HG02852 (cell line): ENCODE measurements around the gene NSMCE1.

Experiments used
- ATAC-seq: cut with Tn5 transposase; IDR thresholded peaks from one replicate; pipeline ENCODE4 v1.9.1; 2021; ENCODE audit warnings: mild to moderate bottlenecking, moderate library complexity; ENCODE audit not compliant: unreplicated experiment

Gene NSMCE1

GRCh38 chr16:27245276-27246172 lies 23.0 kb downstream of the NSMCE1 start:
- ATAC-seq: no peak

DNA sequence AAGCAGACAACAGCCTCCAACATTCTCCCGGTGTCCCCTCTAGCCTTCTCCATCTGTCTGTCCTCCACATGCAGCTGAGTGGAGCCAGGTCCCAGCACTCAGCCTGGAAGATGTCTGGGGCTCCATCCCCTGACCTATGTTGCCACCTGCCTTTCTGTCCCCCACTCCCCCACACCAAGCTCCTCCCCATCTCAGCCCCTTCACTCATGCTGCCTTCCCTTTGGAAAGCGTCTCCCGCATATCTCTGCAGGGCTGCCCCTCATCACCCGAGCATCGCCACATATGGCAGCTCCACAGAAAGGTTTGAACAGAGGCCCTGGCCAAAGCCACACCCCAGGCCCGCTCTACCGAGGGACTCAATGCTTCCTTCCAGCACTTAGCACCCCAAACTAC lies 24.2 kb downstream of the NSMCE1 start:
- ATAC-seq: no peak

- no peak for ATAC-seq
Observed at GRCh38 chr16:27243725-27244362, 24.7 kb downstream of the NSMCE1 start.

DNA sequence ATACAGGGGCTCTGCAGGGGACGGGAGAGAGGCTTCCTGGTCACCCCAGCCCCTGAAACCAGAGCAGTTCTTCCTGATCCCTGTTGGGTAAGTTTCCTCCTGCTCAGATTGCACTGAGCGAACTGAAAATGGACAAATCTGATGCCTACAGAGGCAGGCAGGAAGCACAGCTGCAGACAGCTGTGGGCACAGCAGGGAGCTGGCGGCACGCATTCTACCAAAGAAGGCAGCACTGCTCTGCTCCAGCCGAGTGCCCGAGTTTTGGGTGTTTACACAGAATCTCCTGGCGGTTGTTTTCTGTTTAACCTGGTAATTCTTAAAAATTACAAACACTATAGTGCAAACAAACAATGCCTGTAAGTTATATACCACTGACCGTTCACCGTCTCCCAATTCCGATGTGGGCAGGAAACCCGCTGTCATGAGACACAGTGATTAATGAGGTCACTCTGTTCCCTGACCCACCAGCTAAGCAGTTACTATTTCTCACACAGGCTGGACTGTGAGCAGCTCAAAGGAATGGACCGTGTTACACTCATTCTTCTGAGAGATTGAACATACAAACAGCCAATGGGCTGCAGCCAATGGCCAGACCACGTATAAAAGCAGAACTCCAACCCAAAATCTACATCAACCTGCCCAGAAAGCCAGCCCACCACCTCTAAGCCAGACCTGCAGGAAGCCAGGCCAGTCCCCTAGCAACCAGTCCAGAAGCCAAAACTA lies 25.5 kb downstream of the NSMCE1 start:
- ATAC-seq: no peak

DNA sequence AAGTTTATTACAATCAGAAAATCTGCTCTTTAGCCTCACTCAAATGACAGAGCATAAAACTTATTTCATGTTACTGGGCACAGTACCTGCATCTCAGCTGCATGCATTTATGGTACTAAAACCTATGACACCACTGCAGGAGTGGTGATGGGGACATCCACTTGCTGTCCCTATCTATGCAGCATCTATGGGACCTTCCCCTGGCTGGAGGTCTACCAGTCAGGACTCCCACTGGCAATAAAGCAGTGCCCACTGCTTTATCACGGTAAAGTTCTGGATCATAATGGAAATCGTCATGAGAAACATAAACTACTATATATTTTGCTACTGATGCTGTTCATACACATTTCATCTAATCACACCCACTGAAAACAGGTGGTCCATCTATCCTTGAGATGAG lies 26.2 kb downstream of the NSMCE1 start:
- ATAC-seq: no peak

DNA sequence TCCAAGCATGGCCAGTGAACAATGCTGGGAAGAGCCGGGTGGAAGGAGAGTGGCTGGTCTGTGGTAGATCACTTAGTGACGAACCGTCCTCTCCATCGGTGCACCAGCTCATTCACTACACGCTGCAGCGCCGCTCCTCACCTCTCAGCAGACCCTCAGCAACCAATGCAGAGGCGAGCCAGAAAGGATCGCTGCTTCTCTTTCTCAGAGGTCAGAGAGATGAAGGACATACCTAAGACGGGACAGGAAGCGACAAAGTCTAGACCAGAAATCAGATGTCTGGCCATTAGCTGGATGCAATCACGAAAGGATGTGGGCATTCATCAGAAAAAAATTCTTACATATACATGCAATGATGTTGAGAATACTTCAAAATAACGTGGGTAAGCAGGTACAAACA lies 26.9 kb downstream of the NSMCE1 start:
- no peak for ATAC-seq

DNA sequence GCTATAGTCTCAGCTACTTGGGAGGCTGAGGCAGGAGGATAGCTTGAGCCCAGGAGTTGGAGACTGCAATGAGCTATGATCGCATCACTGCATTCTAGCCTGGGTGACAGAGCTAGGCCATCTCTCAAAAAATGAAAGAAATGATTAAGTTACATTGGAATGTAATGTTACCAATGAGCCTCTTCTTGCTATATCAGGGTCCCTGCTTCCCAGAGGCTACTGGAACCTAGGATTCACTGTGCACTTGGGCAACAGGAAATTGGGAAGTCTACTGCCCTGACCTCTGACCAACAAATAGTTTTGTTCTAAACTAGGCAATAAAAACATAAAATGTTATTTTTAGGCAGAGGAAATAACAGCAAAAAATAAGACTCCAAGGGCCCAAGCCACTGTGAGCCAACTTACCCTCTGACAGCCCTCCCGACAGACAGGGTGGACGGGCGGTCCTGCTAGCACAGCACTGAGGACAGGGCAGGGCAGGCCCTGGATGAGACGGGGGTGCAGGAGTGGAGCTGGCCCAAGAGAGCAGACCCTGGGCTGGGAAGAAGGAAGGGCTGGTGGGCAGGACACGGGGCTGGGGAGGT lies 27.5 kb downstream of the NSMCE1 start:
- no peak for ATAC-seq

- ATAC-seq: no peak
Observed at GRCh38 chr16:27239906-27240655, 28.5 kb downstream of the NSMCE1 start.

DNA sequence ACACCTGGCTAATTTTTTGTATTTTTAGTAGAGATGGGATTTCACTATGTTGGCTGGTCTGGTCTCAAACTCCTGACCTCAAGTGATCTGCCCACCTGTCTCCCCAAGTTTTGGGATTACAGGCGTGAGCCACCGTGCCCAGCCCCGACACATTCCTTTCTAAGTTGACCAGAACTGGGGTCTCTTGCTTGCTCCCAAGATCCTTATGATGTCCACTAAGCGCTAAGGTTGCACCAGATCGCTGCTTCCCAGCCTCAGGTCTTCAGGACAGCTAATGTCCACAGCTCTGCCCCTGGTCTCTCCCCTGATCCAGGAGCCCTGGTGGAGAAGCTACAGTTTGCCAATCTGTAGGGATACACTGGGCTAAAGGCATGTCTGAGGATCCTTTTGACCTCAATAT lies 29.5 kb downstream of the NSMCE1 start:
- ATAC-seq: no peak

DNA sequence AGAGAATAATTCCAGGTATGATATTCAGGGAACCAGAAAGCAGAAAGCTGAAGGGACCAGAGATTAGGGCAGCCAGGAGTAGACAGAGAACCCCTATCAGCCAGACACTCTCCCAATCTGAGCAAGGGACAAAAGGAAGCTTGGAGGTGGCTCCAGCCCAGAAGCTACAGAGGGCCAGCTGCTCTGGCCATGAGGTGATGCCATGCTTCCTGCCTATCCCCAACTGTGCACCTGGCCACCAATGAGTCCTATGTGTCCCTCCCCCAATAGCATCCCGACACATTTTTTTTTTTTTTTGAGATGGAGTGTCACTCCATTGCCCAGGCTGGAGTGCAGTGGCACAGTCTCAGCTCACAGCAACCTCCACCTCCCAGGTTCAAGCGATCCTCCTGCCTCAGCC lies 30.0 kb downstream of the NSMCE1 start:
- ATAC-seq: no peak

GRCh38 chr16:27238016-27238587 lies 30.5 kb downstream of the NSMCE1 start:
- peak; percentile 13 for ATAC-seq

DNA sequence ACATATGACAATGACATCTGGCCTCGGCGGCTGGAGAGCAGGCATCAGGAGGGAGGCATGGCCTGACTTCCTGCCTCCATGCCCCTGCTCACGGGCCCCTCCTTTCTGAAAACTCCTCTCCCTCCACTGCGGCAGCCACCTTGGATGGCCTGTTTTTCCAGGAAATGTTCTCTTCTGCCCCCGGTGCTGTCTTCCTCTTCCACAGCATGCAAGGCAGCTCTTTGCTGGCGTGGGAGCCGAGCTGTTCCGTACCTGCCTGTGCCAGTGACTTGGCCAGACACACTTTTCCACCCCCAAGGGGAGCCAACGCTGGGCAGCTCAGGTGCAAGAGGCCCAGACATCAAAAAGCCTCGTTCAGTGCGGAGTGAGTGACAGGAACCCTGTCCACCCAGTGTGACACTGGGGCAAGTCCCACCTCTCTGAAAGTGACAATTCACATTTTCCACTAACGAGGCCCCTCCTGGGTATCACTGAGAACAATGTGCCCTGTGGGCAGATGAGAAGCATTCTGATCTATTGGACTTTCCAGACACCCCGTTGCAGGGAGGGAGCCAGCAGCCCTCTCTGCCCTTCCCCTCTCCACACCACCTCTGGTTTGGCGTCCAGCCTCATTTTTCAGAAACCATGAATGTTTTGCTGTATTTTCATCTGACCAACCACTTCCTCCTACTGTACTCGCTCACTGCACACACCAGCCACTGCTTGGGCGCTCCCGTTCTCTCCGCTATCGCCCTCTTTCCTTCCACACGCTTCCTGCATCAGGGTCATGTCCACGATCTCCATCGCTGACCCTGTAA lies 31.2 kb downstream of the NSMCE1 start:
- peak; percentile 60 for ATAC-seq

DNA sequence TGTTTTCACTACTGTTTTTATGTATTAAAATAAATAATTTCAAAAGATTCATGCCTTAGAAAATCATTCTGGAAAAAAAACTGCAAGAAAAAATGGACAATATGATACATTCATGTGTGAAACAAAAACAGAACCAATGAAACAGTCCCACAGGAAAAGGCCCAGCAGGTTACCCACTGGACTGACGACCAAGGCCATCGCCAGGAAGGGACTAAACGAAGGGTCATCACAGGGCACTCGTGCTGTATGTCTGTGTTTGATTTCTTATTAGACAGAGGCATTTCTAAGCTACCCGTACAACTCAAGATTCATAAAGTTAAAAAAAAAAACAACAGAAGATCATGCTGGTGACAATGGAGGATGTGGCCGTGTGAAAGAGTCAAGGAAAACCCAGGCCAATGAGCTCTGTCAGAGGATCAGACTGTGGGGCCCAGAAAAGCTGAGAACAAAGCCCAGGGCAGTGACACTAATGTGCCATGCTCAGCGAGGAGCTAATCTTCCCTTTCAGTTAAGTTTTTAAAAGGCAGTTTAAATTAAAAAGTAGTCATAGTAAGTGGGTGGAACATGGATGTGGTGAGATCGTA lies 31.8 kb downstream of the NSMCE1 start:
- no peak for ATAC-seq

- no peak for ATAC-seq
Observed at GRCh38 chr16:27235938-27236245, 32.7 kb downstream of the NSMCE1 start.

- no peak for ATAC-seq
Observed at GRCh38 chr16:27235055-27235937, 33.3 kb downstream of the NSMCE1 start.

DNA sequence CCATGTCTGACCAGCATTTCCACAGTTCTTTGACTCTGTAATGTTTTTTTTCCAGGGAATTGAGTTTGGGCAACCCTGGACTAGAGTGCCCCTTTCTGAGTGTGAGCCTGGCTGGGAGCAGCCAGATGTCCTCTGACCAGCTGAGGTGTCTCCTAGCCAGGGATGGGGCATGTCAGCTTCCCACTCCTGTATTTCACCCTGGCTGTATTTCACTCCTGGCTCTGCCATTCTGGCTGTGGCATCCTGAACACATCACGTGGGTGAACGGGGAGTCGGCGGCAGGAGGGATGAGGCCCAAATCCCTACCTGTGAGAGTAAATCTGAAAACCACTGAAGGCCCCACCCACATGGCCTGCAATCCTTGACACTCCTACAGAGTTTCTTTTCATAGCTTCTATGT lies 34.0 kb downstream of the NSMCE1 start:
- ATAC-seq: no peak

- no peak for ATAC-seq
Observed at GRCh38 chr16:27234171-27234570, 34.4 kb downstream of the NSMCE1 start.

GRCh38 chr16:27233731-27234130 lies 34.8 kb downstream of the NSMCE1 start:
- ATAC-seq: no peak
